ENCODE results near the gene YDJC. TPM values are rescaled to one million over a fixed set of nuclear protein-coding genes. Genes with fewer than 3 reads are reported as not detected.

Gene YDJC
- total and polyA plus RNA-seq, 7 donors, result 2.4 to 5.8 (median 4.0) TPM

- H3K27me3 ChIP-seq (ENCODE audit: insufficient read depth in 3 of 3, low read length in 2 of 3), result no peaks in the 10 kb centered on the region
- no peak for TF ChIP-seq CTCF (IDR thresholded peaks at IDR 0.05)
- peak; percentile 30 to 64 for DNase-seq
- ATAC-seq, result no peak
- H3K4me3 ChIP-seq, result peak overlapping the region; percentile 86
- intact Hi-C loops (cut with DNase I), result loop anchor here in 1 of 2 donors (5.0 kb wide), 1 partner anchor 36 kb away; no protein-coding TSS in a partner anchor
- peaks cover 12% of the 10 kb centered on the region for H3K4me1 ChIP-seq
- 83 to 85% (median 84%) methylated on average over 70 to 74 of the region's 74 CpGs for WGBS, 3 donors
- no peak overlapping the region for H3K27ac ChIP-seq
- no peaks in the 10 kb centered on the region for H3K36me3 ChIP-seq (ENCODE audit: insufficient read depth in 1 of 2, low read depth in 1 of 2)
- no peaks in the 10 kb centered on the region for H3K9me3 ChIP-seq
These were observed 1.2 kb downstream of the YDJC start for GRCh38 chr22:21628386-21629254.

- no peak for TF ChIP-seq CTCF (IDR thresholded peaks at IDR 0.05)
- 72 to 77% (median 74%) methylated on average over 11 of the region's 11 CpGs for WGBS, 3 donors
- ATAC-seq, result no peak
- no peak overlapping the region for H3K27ac ChIP-seq
- peaks cover 25% of the 10 kb centered on the region for H3K4me1 ChIP-seq
- H3K4me3 ChIP-seq, result no peak overlapping the region
- intact Hi-C loops (cut with DNase I), result loop anchor here in 1 of 2 donors (5.0 kb wide), 1 partner anchor 35 kb away; no protein-coding TSS in a partner anchor
- no peaks in the 10 kb centered on the region for H3K9me3 ChIP-seq
- H3K36me3 ChIP-seq (ENCODE audit: insufficient read depth in 1 of 2, low read depth in 1 of 2), result peaks cover 0 to 15% of the 10 kb centered on the region in 2 donors
- H3K27me3 ChIP-seq (ENCODE audit: insufficient read depth in 3 of 3, low read length in 2 of 3), result no peaks in the 10 kb centered on the region
- DNase-seq, result no peak
These were observed 2.9 kb downstream of the YDJC start for GRCh38 chr22:21626735-21627469.

GRCh38 chr22:21626073-21626734, 3.6 kb downstream of the YDJC start:
- Histone ChIP-seq H3K27ac (no peak overlapping the region), H3K9me3 (no peaks in the 10 kb centered on the region), H3K36me3 (ENCODE audit: insufficient read depth in 1 of 2, low read depth in 1 of 2) (peaks cover 0 to 17% of the 10 kb centered on the region in 2 donors), H3K4me1 (peaks cover 26% of the 10 kb centered on the region), H3K4me3 (no peak overlapping the region), H3K27me3 (ENCODE audit: insufficient read depth in 3 of 3, low read length in 2 of 3) (no peaks in the 10 kb centered on the region)
- WGBS, 3 donors, result 62 to 70% (median 67%) methylated on average over 4 of the region's 4 CpGs
- ATAC-seq (no peak), DNase-seq (no peak)
- intact Hi-C loops (cut with DNase I), result loop anchor here in 1 of 2 donors (5.0 kb wide), 1 partner anchor 34 kb away; no protein-coding TSS in a partner anchor
- TF ChIP-seq CTCF (IDR thresholded peaks at IDR 0.05), result no peak

- no peak for ATAC-seq
- no peaks in the 10 kb centered on the region for H3K27me3 ChIP-seq (ENCODE audit: insufficient read depth in 3 of 3, low read length in 2 of 3)
- no peak for DNase-seq
- TF ChIP-seq CTCF (IDR thresholded peaks at IDR 0.05), result no peak
- peaks cover 0 to 17% of the 10 kb centered on the region in 2 donors for H3K36me3 ChIP-seq (ENCODE audit: insufficient read depth in 1 of 2, low read depth in 1 of 2)
- intact Hi-C loops (cut with DNase I), result loop anchor here (2.0 to 5.0 kb wide), 2 partner anchors 33 to 56 kb away; no protein-coding TSS in a partner anchor
- H3K4me1 ChIP-seq, result peaks cover 28% of the 10 kb centered on the region
- H3K27ac ChIP-seq, result no peak overlapping the region
- WGBS, 3 donors, result 77 to 83% (median 80%) methylated on average over 12 of the region's 12 CpGs
- no peaks in the 10 kb centered on the region for H3K9me3 ChIP-seq
- no peak overlapping the region for H3K4me3 ChIP-seq
These were observed 4.7 kb downstream of the YDJC start for GRCh38 chr22:21624880-21625791.
